Neural cell (in vitro differentiated cells): ENCODE results near the gene RHEX. TPM values are rescaled to one million over a fixed set of nuclear protein-coding genes. Genes with fewer than 3 reads are reported as not detected.

ENCODE experiments used
- H2AFZ ChIP-seq: fragments of 200-600, 300-800 bp; sonication (generic), shearing (Covaris generic); 2 replicates; pipeline ENCODE4 v1.6.0; 2014; ENCODE audit warnings: low read depth, mild to moderate bottlenecking, antibody characterized with exemption, low read length, moderate library complexity
- H3F3A ChIP-seq: fragments of 200-600 bp; shearing (Covaris generic); 2 replicates; pipeline ENCODE4 v1.6.1; 2016; ENCODE audit warnings: mild to moderate bottlenecking, moderate library complexity, mixed read lengths, antibody characterized with exemption, low read length; ENCODE audit not compliant: insufficient read depth, poor library complexity, severe bottlenecking
- H3K27ac ChIP-seq: fragments of 200-600, 300-800 bp; sonication (generic), shearing (Covaris generic); 2 replicates; pipeline ENCODE4 v1.5.1; 2014; ENCODE audit warnings: mild to moderate bottlenecking, low read length, moderate library complexity
- H3K27me3 ChIP-seq: fragments of 300-800, 200-600 bp; sonication (generic), shearing (Covaris generic); 2 replicates; pipeline ENCODE4 v1.6.0; 2014; ENCODE audit warnings: mild to moderate bottlenecking, low read depth, low read length, moderate library complexity; ENCODE audit not compliant: insufficient read depth
- H3K36me3 ChIP-seq: fragments of 300-800, 200-600 bp; sonication (generic), shearing (Covaris generic); 2 replicates; pipeline ENCODE4 v1.5.1; 2014; ENCODE audit warnings: mild to moderate bottlenecking, antibody characterized with exemption, low read length, moderate library complexity; ENCODE audit not compliant: insufficient read depth
- H3K4me2 ChIP-seq: fragments of 300-800, 200-600 bp; sonication (generic), shearing (Covaris generic); 2 replicates; pipeline ENCODE4 v1.6.0; 2014; ENCODE audit warnings: mild to moderate bottlenecking, low read length
- H3K4me3 ChIP-seq: fragments of 300-800, 200-600 bp; sonication (generic), shearing (Covaris generic); 2 replicates; pipeline ENCODE4 v1.5.1; 2014; ENCODE audit warnings: mild to moderate bottlenecking, low read length, moderate library complexity
- H3K79me2 ChIP-seq: fragments of 200-600 bp; shearing (Covaris generic); replicated peaks from 2 replicates; pipeline ENCODE4 v1.6.0; 2014; ENCODE audit warnings: mild to moderate bottlenecking, low read length, moderate library complexity; ENCODE audit not compliant: insufficient read depth
- H3K9ac ChIP-seq: fragments of 300-800, 200-600 bp; sonication (generic), shearing (Covaris generic); 2 replicates; pipeline ENCODE4 v1.6.1; 2016; ENCODE audit warnings: mild to moderate bottlenecking, low read length, mixed read lengths
- H3K9me2 ChIP-seq: fragments of 200-600 bp; shearing (Covaris generic); 2 replicates; pipeline ENCODE4 v1.6.1; 2016; ENCODE audit warnings: mild to moderate bottlenecking, low read length, mixed read lengths; ENCODE audit not compliant: insufficient read depth
- H3K9me3 ChIP-seq: fragments of 200-600, 300-800 bp; sonication (generic), shearing (Covaris generic); 2 replicates; pipeline ENCODE4 v1.6.1; 2016; ENCODE audit warnings: mild to moderate bottlenecking, mixed run types, low read length, moderate library complexity, mixed read lengths
- H4K20me1 ChIP-seq: fragments of 200-600 bp; shearing (Covaris generic); 2 replicates; pipeline ENCODE4 v1.6.1; 2016; ENCODE audit warnings: mild to moderate bottlenecking, mixed run types; ENCODE audit not compliant: insufficient read depth
- EP300 ChIP-seq: fragments of 450-650 bp; conservative IDR thresholded peaks from 2 replicates; pipeline ENCODE4 v1.6.1; 2014; ENCODE audit warnings: antibody characterized with exemption, mild to moderate bottlenecking, moderate library complexity; ENCODE audit not compliant: poor library complexity, severe bottlenecking
- EZH2 ChIP-seq: fragments of 200-600, 300-800 bp; shearing (Covaris generic), sonication (generic); IDR thresholded peaks from 2 replicates; pipeline ENCODE4 v1.6.1; 2014; ENCODE audit warnings: antibody characterized with exemption, low read length, borderline replicate concordance, mild to moderate bottlenecking; ENCODE audit not compliant: insufficient read depth, poor library complexity, severe bottlenecking
- MXI1 ChIP-seq: fragments of 450-650 bp; conservative IDR thresholded peaks from 2 replicates; pipeline ENCODE4 v1.6.1; 2014; ENCODE audit warnings: antibody characterized with exemption, mild to moderate bottlenecking; ENCODE audit not compliant: poor library complexity, severe bottlenecking
- POLR2AphosphoS5 ChIP-seq: IDR thresholded peaks from 2 replicates; pipeline ENCODE4 v1.6.1; 2012
- RAD21 ChIP-seq: fragments of 450-650 bp; conservative IDR thresholded peaks from 2 replicates; pipeline ENCODE4 v1.6.1; 2014; ENCODE audit warnings: antibody characterized with exemption, mild to moderate bottlenecking, moderate library complexity
- SMC3 ChIP-seq: fragments of 450-650 bp; conservative IDR thresholded peaks from 2 replicates; pipeline ENCODE4 v1.6.1; 2014; ENCODE audit warnings: antibody characterized with exemption, mild to moderate bottlenecking, moderate library complexity; ENCODE audit not compliant: poor library complexity
- TAF1 ChIP-seq: IDR thresholded peaks from 2 replicates; pipeline ENCODE4 v1.6.1; 2012; ENCODE audit warnings: low read depth
- polyA plus RNA-seq: library from polyadenylated mRNA; depleted of rRNA; stranded (reverse); fragments of >200 nt; gene quantifications from 2 replicates; pipeline ENCODE4 v1.2.3, GENCODE V29; 2014
- TF ChIP-seq, protein P1 (sequence below): fragments of 450-650 bp; IDR thresholded peaks from 2 replicates; pipeline ENCODE4 v1.5.1; 2014; ENCODE audit warnings: antibody characterized with exemption, mild to moderate bottlenecking, moderate library complexity; ENCODE audit not compliant: poor library complexity, severe bottlenecking
- TF ChIP-seq, protein P2 (sequence below): IDR thresholded peaks from 2 replicates; pipeline ENCODE4 v1.6.1; 2012; ENCODE audit warnings: borderline replicate concordance

The RHEX gene
- polyA plus RNA-seq, 1 donor from 2014 or later: not detected

DNA sequence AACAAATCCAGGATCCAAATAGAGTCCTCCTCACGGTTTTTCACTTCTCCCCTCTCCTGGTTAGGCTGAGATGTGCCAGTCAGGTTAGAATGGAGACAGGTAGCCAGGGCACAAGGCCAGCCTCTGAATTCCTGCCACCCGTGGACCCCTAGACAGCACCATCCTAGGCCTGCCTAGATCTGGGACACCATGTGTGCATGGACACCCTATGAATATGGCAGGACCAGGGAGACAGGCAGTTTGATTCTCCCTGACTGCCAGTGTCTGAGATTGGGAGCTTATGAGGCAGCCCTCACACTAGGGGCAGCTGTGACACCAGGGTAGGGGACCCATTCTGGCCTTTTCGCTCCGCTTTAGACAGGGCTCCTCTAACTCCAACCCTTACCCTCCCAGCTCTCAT is 56.7 kb downstream of the RHEX start:
- H3K9me3 ChIP-seq: no peaks in the 10 kb centered on the region
- no peak for TF ChIP-seq EZH2
- TF ChIP-seq MXI1: no peak
- TF ChIP-seq EP300: no peak
- TF ChIP-seq, protein P1, sequence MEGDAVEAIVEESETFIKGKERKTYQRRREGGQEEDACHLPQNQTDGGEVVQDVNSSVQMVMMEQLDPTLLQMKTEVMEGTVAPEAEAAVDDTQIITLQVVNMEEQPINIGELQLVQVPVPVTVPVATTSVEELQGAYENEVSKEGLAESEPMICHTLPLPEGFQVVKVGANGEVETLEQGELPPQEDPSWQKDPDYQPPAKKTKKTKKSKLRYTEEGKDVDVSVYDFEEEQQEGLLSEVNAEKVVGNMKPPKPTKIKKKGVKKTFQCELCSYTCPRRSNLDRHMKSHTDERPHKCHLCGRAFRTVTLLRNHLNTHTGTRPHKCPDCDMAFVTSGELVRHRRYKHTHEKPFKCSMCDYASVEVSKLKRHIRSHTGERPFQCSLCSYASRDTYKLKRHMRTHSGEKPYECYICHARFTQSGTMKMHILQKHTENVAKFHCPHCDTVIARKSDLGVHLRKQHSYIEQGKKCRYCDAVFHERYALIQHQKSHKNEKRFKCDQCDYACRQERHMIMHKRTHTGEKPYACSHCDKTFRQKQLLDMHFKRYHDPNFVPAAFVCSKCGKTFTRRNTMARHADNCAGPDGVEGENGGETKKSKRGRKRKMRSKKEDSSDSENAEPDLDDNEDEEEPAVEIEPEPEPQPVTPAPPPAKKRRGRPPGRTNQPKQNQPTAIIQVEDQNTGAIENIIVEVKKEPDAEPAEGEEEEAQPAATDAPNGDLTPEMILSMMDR: no peak
- no peak for TF ChIP-seq RAD21
- TF ChIP-seq, protein P2, sequence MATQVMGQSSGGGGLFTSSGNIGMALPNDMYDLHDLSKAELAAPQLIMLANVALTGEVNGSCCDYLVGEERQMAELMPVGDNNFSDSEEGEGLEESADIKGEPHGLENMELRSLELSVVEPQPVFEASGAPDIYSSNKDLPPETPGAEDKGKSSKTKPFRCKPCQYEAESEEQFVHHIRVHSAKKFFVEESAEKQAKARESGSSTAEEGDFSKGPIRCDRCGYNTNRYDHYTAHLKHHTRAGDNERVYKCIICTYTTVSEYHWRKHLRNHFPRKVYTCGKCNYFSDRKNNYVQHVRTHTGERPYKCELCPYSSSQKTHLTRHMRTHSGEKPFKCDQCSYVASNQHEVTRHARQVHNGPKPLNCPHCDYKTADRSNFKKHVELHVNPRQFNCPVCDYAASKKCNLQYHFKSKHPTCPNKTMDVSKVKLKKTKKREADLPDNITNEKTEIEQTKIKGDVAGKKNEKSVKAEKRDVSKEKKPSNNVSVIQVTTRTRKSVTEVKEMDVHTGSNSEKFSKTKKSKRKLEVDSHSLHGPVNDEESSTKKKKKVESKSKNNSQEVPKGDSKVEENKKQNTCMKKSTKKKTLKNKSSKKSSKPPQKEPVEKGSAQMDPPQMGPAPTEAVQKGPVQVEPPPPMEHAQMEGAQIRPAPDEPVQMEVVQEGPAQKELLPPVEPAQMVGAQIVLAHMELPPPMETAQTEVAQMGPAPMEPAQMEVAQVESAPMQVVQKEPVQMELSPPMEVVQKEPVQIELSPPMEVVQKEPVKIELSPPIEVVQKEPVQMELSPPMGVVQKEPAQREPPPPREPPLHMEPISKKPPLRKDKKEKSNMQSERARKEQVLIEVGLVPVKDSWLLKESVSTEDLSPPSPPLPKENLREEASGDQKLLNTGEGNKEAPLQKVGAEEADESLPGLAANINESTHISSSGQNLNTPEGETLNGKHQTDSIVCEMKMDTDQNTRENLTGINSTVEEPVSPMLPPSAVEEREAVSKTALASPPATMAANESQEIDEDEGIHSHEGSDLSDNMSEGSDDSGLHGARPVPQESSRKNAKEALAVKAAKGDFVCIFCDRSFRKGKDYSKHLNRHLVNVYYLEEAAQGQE: no peak
- no peak for TF ChIP-seq POLR2AphosphoS5
- TF ChIP-seq SMC3: no peak
- no peak for TF ChIP-seq TAF1
- no peak overlapping the region for H3K9ac ChIP-seq
- H3F3A ChIP-seq: no peaks in the 10 kb centered on the region
- no peak overlapping the region for H3K4me3 ChIP-seq
- H2AFZ ChIP-seq: no peak overlapping the region
- H3K36me3 ChIP-seq: no peaks in the 10 kb centered on the region
- no peaks in the 10 kb centered on the region for H4K20me1 ChIP-seq
- no peak overlapping the region for H3K4me2 ChIP-seq
- no peak overlapping the region for H3K27ac ChIP-seq
- no peaks in the 10 kb centered on the region for H3K27me3 ChIP-seq
- H3K9me2 ChIP-seq: no peaks in the 10 kb centered on the region
- H3K79me2 ChIP-seq: no peaks in the 10 kb centered on the region

- Histone ChIP-seq H2AFZ (no peak overlapping the region), H3K27me3 (no peaks in the 10 kb centered on the region), H3K79me2 (no peaks in the 10 kb centered on the region), H3K9me3 (no peaks in the 10 kb centered on the region), H3K9ac (no peak overlapping the region), H3K9me2 (no peaks in the 10 kb centered on the region), H3K36me3 (no peaks in the 10 kb centered on the region), H4K20me1 (no peaks in the 10 kb centered on the region), H3K27ac (no peak overlapping the region), H3K4me2 (no peak overlapping the region), H3K4me3 (no peak overlapping the region), H3F3A (no peaks in the 10 kb centered on the region)
- TF ChIP-seq, protein P2: no peak
- no peak for TF ChIP-seq EP300
- no peak for TF ChIP-seq MXI1
- no peak for TF ChIP-seq SMC3
- no peak for TF ChIP-seq TAF1
- no peak for TF ChIP-seq EZH2
Measured at GRCh38 chr1:206110161-206110560, 57.2 kb downstream of the RHEX start.
